DND-41 (cell line): ENCODE results near the gene CAPN12.

Source experiments
- EZH2 ChIP-seq: IDR thresholded peaks from 3 replicates; pipeline ENCODE4 v1.6.1; 2012; ENCODE audit warnings: borderline replicate concordance, low read depth, mild to moderate bottlenecking, moderate library complexity, low read length, inconsistent platforms; ENCODE audit not compliant: severe bottlenecking
- TF ChIP-seq, protein P1 (sequence below): IDR thresholded peaks from 2 replicates; pipeline ENCODE4 v1.5.1; 2012; ENCODE audit warnings: borderline replicate concordance, low read length, moderate library complexity, mild to moderate bottlenecking; ENCODE audit not compliant: poor library complexity, severe bottlenecking; ENCODE audit errors: extremely low read depth

DNA sequence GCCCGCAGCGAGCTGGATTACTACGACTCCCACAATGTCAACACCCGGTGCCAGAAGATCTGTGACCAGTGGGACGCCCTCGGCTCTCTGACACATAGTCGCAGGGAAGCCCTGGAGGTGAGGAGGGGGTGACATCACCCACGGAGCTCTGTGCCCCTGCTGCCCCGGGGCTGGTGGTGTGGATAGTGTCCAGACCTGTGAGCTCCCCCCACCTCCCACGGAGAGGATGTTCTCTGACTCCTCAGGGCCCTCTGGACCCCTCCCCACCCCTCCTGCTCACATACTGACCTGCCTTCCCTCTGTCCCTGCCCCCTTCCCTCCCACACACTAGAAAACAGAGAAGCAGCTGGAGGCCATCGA, 20.7 kb downstream of the CAPN12 start:
- no peak for TF ChIP-seq EZH2
- TF ChIP-seq, protein P1, sequence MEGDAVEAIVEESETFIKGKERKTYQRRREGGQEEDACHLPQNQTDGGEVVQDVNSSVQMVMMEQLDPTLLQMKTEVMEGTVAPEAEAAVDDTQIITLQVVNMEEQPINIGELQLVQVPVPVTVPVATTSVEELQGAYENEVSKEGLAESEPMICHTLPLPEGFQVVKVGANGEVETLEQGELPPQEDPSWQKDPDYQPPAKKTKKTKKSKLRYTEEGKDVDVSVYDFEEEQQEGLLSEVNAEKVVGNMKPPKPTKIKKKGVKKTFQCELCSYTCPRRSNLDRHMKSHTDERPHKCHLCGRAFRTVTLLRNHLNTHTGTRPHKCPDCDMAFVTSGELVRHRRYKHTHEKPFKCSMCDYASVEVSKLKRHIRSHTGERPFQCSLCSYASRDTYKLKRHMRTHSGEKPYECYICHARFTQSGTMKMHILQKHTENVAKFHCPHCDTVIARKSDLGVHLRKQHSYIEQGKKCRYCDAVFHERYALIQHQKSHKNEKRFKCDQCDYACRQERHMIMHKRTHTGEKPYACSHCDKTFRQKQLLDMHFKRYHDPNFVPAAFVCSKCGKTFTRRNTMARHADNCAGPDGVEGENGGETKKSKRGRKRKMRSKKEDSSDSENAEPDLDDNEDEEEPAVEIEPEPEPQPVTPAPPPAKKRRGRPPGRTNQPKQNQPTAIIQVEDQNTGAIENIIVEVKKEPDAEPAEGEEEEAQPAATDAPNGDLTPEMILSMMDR: no peak
